Esophagus muscularis mucosa (tissue), 3 donors: ENCODE measurements around the gene PNLIPRP3.

ENCODE experiments used
- POLR2A ChIP-seq: fragments of 450-650 bp; IDR thresholded peaks from one replicate; pipeline ENCODE4 v1.6.1; 2017; ENCODE audit warnings: antibody characterized with exemption, moderate library complexity, mild to moderate bottlenecking, low read depth
- TF ChIP-seq, protein P1 (sequence below), 3 experiments: fragments of 200-600 bp in 2 of 3; fragments of 450-650 bp in 1 of 3; sonication (generic) in 2 of 3; IDR thresholded peaks; one replicate each; pipeline ENCODE4 v1.5.1; 2017 to 2019; ENCODE audit warnings: antibody characterized with exemption in 3 of 3, mild to moderate bottlenecking in 2 of 3, moderate library complexity in 1 of 3

GRCh38 chr10:116417821-116418220 lies 9.8 kb upstream of the PNLIPRP3 start:
- TF ChIP-seq, protein P1, sequence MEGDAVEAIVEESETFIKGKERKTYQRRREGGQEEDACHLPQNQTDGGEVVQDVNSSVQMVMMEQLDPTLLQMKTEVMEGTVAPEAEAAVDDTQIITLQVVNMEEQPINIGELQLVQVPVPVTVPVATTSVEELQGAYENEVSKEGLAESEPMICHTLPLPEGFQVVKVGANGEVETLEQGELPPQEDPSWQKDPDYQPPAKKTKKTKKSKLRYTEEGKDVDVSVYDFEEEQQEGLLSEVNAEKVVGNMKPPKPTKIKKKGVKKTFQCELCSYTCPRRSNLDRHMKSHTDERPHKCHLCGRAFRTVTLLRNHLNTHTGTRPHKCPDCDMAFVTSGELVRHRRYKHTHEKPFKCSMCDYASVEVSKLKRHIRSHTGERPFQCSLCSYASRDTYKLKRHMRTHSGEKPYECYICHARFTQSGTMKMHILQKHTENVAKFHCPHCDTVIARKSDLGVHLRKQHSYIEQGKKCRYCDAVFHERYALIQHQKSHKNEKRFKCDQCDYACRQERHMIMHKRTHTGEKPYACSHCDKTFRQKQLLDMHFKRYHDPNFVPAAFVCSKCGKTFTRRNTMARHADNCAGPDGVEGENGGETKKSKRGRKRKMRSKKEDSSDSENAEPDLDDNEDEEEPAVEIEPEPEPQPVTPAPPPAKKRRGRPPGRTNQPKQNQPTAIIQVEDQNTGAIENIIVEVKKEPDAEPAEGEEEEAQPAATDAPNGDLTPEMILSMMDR (IDR thresholded peaks at IDR 0.05): no peak
- no peak for TF ChIP-seq POLR2A
